Mesothelial cell of epicardium (in vitro differentiated cells): ENCODE data around the gene RARB. TPM values are rescaled to one million over a fixed set of nuclear protein-coding genes. Genes with fewer than 3 reads are reported as not detected.
A peak's percentile ranks its signal among the peaks of the same experiment; 100 is the strongest.

Source experiments
- DNase-seq, 2 experiments: peaks; one replicate each; pipeline ENCODE4 v3.0.0; 2021; ENCODE audit warnings: low spot score in 2 of 2; ENCODE audit not compliant: unreplicated experiment in 2 of 2
- H3K27ac Mint-ChIP-seq: 2 replicates; pipeline ENCODE4 v1.8.0; 2021; ENCODE audit warnings: mixed read lengths
- H3K27me3 Mint-ChIP-seq: 2 replicates; pipeline ENCODE4 v1.8.0; 2021; ENCODE audit warnings: low read depth, mixed read lengths
- H3K36me3 Mint-ChIP-seq: 2 replicates; pipeline ENCODE4 v1.8.0; 2021; ENCODE audit warnings: mixed read lengths
- H3K4me1 Mint-ChIP-seq: 2 replicates; pipeline ENCODE4 v1.8.0; 2021; ENCODE audit warnings: mixed read lengths
- H3K4me3 Mint-ChIP-seq: 2 replicates; pipeline ENCODE4 v1.8.0; 2021; ENCODE audit warnings: mild to moderate bottlenecking, moderate library complexity, mixed read lengths
- H3K9me3 Mint-ChIP-seq: 2 replicates; pipeline ENCODE4 v1.8.0; 2021; ENCODE audit warnings: mixed read lengths
- total RNA-seq: library from RNA; stranded (reverse); gene quantifications from 3 replicates; pipeline ENCODE4 v1.2.1, GENCODE V29; 2021
- TF ChIP-seq, protein P1 (sequence below): fragments of 200-600 bp; sonication (generic); IDR thresholded peaks from one replicate; pipeline ENCODE4 v1.5.0; 2021; ENCODE audit warnings: antibody characterized with exemption; ENCODE audit not compliant: unreplicated experiment

The RARB gene
- total RNA-seq, 1 donor from 2014 or later, result 117 TPM

GRCh38 chr3:25572919-25573385 is 144.9 kb downstream of the RARB start:
- Mint-ChIP-seq H3K9me3 (no peaks in the 10 kb centered on the region), H3K4me3 (no peak overlapping the region), H3K27me3 (no peaks in the 10 kb centered on the region), H3K27ac (peak overlapping the region; percentile 85), H3K36me3 (peaks cover 47% of the 10 kb centered on the region), H3K4me1 (peaks cover 6% of the 10 kb centered on the region)
- DNase-seq, result no peak
- TF ChIP-seq, protein P1, sequence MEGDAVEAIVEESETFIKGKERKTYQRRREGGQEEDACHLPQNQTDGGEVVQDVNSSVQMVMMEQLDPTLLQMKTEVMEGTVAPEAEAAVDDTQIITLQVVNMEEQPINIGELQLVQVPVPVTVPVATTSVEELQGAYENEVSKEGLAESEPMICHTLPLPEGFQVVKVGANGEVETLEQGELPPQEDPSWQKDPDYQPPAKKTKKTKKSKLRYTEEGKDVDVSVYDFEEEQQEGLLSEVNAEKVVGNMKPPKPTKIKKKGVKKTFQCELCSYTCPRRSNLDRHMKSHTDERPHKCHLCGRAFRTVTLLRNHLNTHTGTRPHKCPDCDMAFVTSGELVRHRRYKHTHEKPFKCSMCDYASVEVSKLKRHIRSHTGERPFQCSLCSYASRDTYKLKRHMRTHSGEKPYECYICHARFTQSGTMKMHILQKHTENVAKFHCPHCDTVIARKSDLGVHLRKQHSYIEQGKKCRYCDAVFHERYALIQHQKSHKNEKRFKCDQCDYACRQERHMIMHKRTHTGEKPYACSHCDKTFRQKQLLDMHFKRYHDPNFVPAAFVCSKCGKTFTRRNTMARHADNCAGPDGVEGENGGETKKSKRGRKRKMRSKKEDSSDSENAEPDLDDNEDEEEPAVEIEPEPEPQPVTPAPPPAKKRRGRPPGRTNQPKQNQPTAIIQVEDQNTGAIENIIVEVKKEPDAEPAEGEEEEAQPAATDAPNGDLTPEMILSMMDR, result no peak

- H3K27ac Mint-ChIP-seq, result peak overlapping the region; percentile 85
- H3K9me3 Mint-ChIP-seq, result no peaks in the 10 kb centered on the region
- TF ChIP-seq, protein P1, result no peak
- peaks cover 49% of the 10 kb centered on the region for H3K36me3 Mint-ChIP-seq
- H3K4me3 Mint-ChIP-seq, result no peak overlapping the region
- peaks cover 6% of the 10 kb centered on the region for H3K4me1 Mint-ChIP-seq
- no peak for DNase-seq
- H3K27me3 Mint-ChIP-seq, result no peaks in the 10 kb centered on the region
Measured at GRCh38 chr3:25573386-25574171, 145.5 kb downstream of the RARB start.

- Mint-ChIP-seq H3K4me1 (peaks cover 6% of the 10 kb centered on the region), H3K27ac (no peak overlapping the region), H3K9me3 (no peaks in the 10 kb centered on the region), H3K27me3 (no peaks in the 10 kb centered on the region), H3K4me3 (no peak overlapping the region), H3K36me3 (peaks cover 45% of the 10 kb centered on the region)
- TF ChIP-seq, protein P1, result no peak
- DNase-seq, result no peak
Measured at GRCh38 chr3:25574172-25574765, 146.2 kb downstream of the RARB start.

GRCh38 chr3:25575001-25575400 is 146.9 kb downstream of the RARB start:
- Mint-ChIP-seq H3K36me3 (peaks cover 43% of the 10 kb centered on the region), H3K4me1 (peaks cover 6% of the 10 kb centered on the region), H3K27ac (no peak overlapping the region), H3K4me3 (no peak overlapping the region), H3K9me3 (no peaks in the 10 kb centered on the region), H3K27me3 (no peaks in the 10 kb centered on the region)
- DNase-seq, result no peak
- TF ChIP-seq, protein P1, result no peak

DNA sequence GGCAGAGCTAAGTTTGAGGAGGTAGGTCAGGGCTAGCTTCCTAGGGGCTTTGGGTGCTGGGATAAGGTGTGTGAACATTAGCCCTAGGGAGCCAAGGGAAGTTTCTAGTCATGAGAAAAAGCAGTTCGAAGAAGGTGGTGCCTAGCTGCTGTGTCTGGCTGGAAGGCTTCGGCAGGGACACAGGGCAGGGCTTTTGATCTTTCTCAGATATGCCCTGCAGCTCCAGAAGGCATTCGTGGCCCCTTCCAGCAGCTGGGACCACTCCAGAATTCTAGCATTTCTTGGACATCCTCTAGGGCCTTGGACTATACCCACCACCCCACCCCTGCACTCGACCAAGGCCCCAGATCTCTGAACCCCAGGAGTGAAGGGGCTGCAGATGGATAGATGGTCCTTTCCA is 148.1 kb downstream of the RARB start:
- no peak for DNase-seq
- Mint-ChIP-seq H3K27me3 (no peaks in the 10 kb centered on the region), H3K36me3 (peaks cover 38% of the 10 kb centered on the region), H3K4me3 (no peak overlapping the region), H3K9me3 (no peaks in the 10 kb centered on the region), H3K27ac (no peak overlapping the region), H3K4me1 (peaks cover 6% of the 10 kb centered on the region)
- TF ChIP-seq, protein P1, result no peak
